GM12891 (cell line): ENCODE data around the gene NUDT21.

Source experiments
- POLR2A ChIP-seq: IDR thresholded peaks from 2 replicates; pipeline ENCODE4 v1.6.1; 2011; ENCODE audit warnings: low read depth, low read length, control low read depth
- POLR2AphosphoS5 ChIP-seq: IDR thresholded peaks from 2 replicates; pipeline ENCODE4 v1.6.1; 2011; ENCODE audit warnings: low read depth, low read length, control low read depth
- POU2F2 ChIP-seq: IDR thresholded peaks from 2 replicates; pipeline ENCODE4 v1.6.1; 2011; ENCODE audit warnings: low read depth, mild to moderate bottlenecking, control low read depth, low read length, moderate library complexity
- SPI1 ChIP-seq: IDR thresholded peaks from 2 replicates; pipeline ENCODE4 v1.6.1; 2011; ENCODE audit warnings: low read depth, low read length, control low read depth
- TAF1 ChIP-seq: IDR thresholded peaks from 2 replicates; pipeline ENCODE4 v1.6.1; 2011; ENCODE audit warnings: low read depth, low read length, control low read depth

GRCh38 chr16:56481468-56482122 lies 30.5 kb upstream of the NUDT21 start:
- TF ChIP-seq POLR2A (no peak), POLR2AphosphoS5 (no peak), POU2F2 (no peak), TAF1 (no peak), SPI1 (no peak)
